Uterus (tissue), 2 donors: ENCODE measurements around the gene ALG14.
"Not testable (repeated sequence)": the region's sequence is repeated elsewhere in the genome, so short reads cannot be mapped to it uniquely, and the experiment has no call there.

Experiments used
- POLR2A ChIP-seq, 2 donors: fragments of 450-650 bp; IDR thresholded peaks; one replicate each; pipeline ENCODE4 v1.6.1; 2016; ENCODE audit warnings: antibody characterized with exemption in 2 of 2, mild to moderate bottlenecking in 1 of 2, moderate library complexity in 1 of 2
- TF ChIP-seq, protein P1 (sequence below), 4 experiments: fragments of 200-600 bp in 2 of 4; fragments of 450-650 bp in 2 of 4; sonication (generic) in 2 of 4; IDR thresholded peaks; one replicate each; pipeline ENCODE4 v1.5.1; 2016 to 2019; ENCODE audit warnings: antibody characterized with exemption in 4 of 4, mild to moderate bottlenecking in 2 of 4, moderate library complexity in 1 of 4

DNA sequence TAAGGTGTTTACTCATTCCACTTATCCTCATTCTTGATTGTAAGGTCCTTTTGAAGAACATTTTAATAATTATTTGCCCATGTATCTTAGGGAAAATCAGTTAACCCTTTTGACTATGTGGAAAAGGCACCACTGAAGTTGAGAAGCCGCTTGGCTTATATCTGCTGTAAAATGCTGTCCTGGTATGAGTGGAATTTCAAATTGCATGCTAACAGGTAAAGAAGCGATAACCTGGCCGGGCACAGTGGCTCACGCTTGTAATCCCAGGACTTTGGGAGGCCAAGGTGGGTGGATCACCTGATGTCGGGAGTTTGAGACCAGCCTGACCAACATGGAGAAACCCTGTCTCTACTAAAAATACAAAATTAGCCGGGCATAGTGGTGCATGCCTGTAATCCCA is 53.3 kb downstream of the ALG14 start:
- TF ChIP-seq, protein P1, sequence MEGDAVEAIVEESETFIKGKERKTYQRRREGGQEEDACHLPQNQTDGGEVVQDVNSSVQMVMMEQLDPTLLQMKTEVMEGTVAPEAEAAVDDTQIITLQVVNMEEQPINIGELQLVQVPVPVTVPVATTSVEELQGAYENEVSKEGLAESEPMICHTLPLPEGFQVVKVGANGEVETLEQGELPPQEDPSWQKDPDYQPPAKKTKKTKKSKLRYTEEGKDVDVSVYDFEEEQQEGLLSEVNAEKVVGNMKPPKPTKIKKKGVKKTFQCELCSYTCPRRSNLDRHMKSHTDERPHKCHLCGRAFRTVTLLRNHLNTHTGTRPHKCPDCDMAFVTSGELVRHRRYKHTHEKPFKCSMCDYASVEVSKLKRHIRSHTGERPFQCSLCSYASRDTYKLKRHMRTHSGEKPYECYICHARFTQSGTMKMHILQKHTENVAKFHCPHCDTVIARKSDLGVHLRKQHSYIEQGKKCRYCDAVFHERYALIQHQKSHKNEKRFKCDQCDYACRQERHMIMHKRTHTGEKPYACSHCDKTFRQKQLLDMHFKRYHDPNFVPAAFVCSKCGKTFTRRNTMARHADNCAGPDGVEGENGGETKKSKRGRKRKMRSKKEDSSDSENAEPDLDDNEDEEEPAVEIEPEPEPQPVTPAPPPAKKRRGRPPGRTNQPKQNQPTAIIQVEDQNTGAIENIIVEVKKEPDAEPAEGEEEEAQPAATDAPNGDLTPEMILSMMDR (IDR thresholded peaks at IDR 0.05) = not testable (repeated sequence)
- not testable (repeated sequence) for TF ChIP-seq POLR2A (IDR thresholded peaks at IDR 0.05)
